Osteocyte (in vitro differentiated cells): Measurements from ENCODE around the gene CPA5. TPM values are rescaled to one million over a fixed set of nuclear protein-coding genes. Genes with fewer than 3 reads are reported as not detected.

Experiments
- DNase-seq: peaks from one replicate; pipeline ENCODE4 v3.0.0; 2021; ENCODE audit warnings: mixed read lengths; ENCODE audit not compliant: unreplicated experiment; ENCODE audit errors: extremely low spot score
- H3K27ac Mint-ChIP-seq: one replicate; pipeline ENCODE4 v1.8.0; 2021; ENCODE audit warnings: mild to moderate bottlenecking, mixed read lengths; ENCODE audit not compliant: unreplicated experiment
- H3K27me3 Mint-ChIP-seq: one replicate; pipeline ENCODE4 v1.8.0; 2021; ENCODE audit warnings: mixed read lengths; ENCODE audit not compliant: unreplicated experiment
- H3K36me3 Mint-ChIP-seq: one replicate; pipeline ENCODE4 v1.8.0; 2021; ENCODE audit warnings: mixed read lengths; ENCODE audit not compliant: unreplicated experiment
- H3K4me1 Mint-ChIP-seq: one replicate; pipeline ENCODE4 v1.8.0; 2021; ENCODE audit warnings: mixed read lengths; ENCODE audit not compliant: unreplicated experiment
- H3K4me3 Mint-ChIP-seq: one replicate; pipeline ENCODE4 v1.8.0; 2021; ENCODE audit warnings: mild to moderate bottlenecking, moderate library complexity, mixed read lengths; ENCODE audit not compliant: unreplicated experiment
- H3K9me3 Mint-ChIP-seq: one replicate; pipeline ENCODE4 v1.8.0; 2021; ENCODE audit warnings: mixed read lengths; ENCODE audit not compliant: unreplicated experiment
- CTCF ChIP-seq: fragments of 200-600 bp; sonication (generic); IDR thresholded peaks from 2 replicates; pipeline ENCODE4 v1.5.0; 2021; ENCODE audit warnings: antibody characterized with exemption, mild to moderate bottlenecking, moderate library complexity
- total RNA-seq: library from RNA; stranded (reverse); gene quantifications from 2 replicates; pipeline ENCODE4 v1.2.1, GENCODE V29; 2021

CPA5 gene
- total RNA-seq, 1 donor from 2014 or later, result 0.51 TPM

- H3K9me3 Mint-ChIP-seq, result no peaks in the 10 kb centered on the region
- H3K36me3 Mint-ChIP-seq, result peaks cover 6% of the 10 kb centered on the region
- no peak for TF ChIP-seq CTCF
- no peak overlapping the region for H3K4me3 Mint-ChIP-seq
- H3K4me1 Mint-ChIP-seq, result peaks cover 27% of the 10 kb centered on the region
- H3K27me3 Mint-ChIP-seq, result no peaks in the 10 kb centered on the region
- DNase-seq, result no peak
- no peak overlapping the region for H3K27ac Mint-ChIP-seq
These were observed 66.4 kb downstream of the CPA5 start for GRCh38 chr7:130410868-130411541.

- Mint-ChIP-seq H3K36me3 (peaks cover 6% of the 10 kb centered on the region), H3K27ac (no peak overlapping the region), H3K4me1 (peaks cover 29% of the 10 kb centered on the region), H3K9me3 (no peaks in the 10 kb centered on the region), H3K27me3 (no peaks in the 10 kb centered on the region), H3K4me3 (no peak overlapping the region)
- DNase-seq, result no peak
- TF ChIP-seq CTCF, result no peak
These were observed 68.6 kb downstream of the CPA5 start for GRCh38 chr7:130413201-130413600.

- H3K9me3 Mint-ChIP-seq, result no peaks in the 10 kb centered on the region
- peaks cover 6% of the 10 kb centered on the region for H3K36me3 Mint-ChIP-seq
- no peak overlapping the region for H3K27ac Mint-ChIP-seq
- no peak overlapping the region for H3K4me3 Mint-ChIP-seq
- TF ChIP-seq CTCF, result no peak
- H3K27me3 Mint-ChIP-seq, result no peaks in the 10 kb centered on the region
- DNase-seq, result no peak
- peaks cover 21% of the 10 kb centered on the region for H3K4me1 Mint-ChIP-seq
These were observed 70.4 kb downstream of the CPA5 start for GRCh38 chr7:130415006-130415405.

GRCh38 chr7:130417213-130417612 lies 72.6 kb downstream of the CPA5 start:
- no peaks in the 10 kb centered on the region for H3K36me3 Mint-ChIP-seq
- peaks cover 34% of the 10 kb centered on the region for H3K4me1 Mint-ChIP-seq
- TF ChIP-seq CTCF, result no peak
- H3K27me3 Mint-ChIP-seq, result no peaks in the 10 kb centered on the region
- DNase-seq, result no peak
- H3K27ac Mint-ChIP-seq, result no peak overlapping the region
- H3K9me3 Mint-ChIP-seq, result no peaks in the 10 kb centered on the region
- H3K4me3 Mint-ChIP-seq, result no peak overlapping the region

GRCh38 chr7:130418306-130418705 lies 73.7 kb downstream of the CPA5 start:
- no peaks in the 10 kb centered on the region for H3K9me3 Mint-ChIP-seq
- no peaks in the 10 kb centered on the region for H3K27me3 Mint-ChIP-seq
- H3K4me1 Mint-ChIP-seq, result peaks cover 37% of the 10 kb centered on the region
- no peak for TF ChIP-seq CTCF
- no peaks in the 10 kb centered on the region for H3K36me3 Mint-ChIP-seq
- no peak overlapping the region for H3K4me3 Mint-ChIP-seq
- no peak overlapping the region for H3K27ac Mint-ChIP-seq
- no peak for DNase-seq

Other genes starting within 250 kb of the CPA5 start
- gene TMEM209, start 139.4 kb upstream of the CPA5 start, total RNA-seq, result 22.7 and 23.4 TPM in 2 replicates
- not detected in 2 replicates for gene SSMEM1, start 137.0 kb upstream of the CPA5 start, total RNA-seq
- not detected in 2 replicates for gene CPA2, start 78.0 kb upstream of the CPA5 start, total RNA-seq
- 23.6 and 24.7 TPM in 2 replicates for gene CPA4, start 51.7 kb upstream of the CPA5 start, total RNA-seq
- not detected in 2 replicates for gene CPA1, start 35.7 kb downstream of the CPA5 start, total RNA-seq
- 16.4 and 24.1 TPM in 2 replicates for gene CEP41, start 96.2 kb downstream of the CPA5 start, total RNA-seq
- 367 and 380 TPM in 2 replicates for gene MEST, start 147.3 kb downstream of the CPA5 start, total RNA-seq